Stimulated activated CD8-positive, alpha-beta memory T cell treated with anti-CD3 and anti-CD28 coated beads, Interleukin-7, amount 100 ng/mL, for 1 hour (primary cell): ENCODE results near the gene CYP4X1.
"Not testable (repeated sequence)": the region's sequence is repeated elsewhere in the genome, so short reads cannot be mapped to it uniquely, and the experiment has no call there.

ENCODE experiments used
- DNase-seq, 2 donors: peaks; one replicate each; pipeline ENCODE4 v3.0.0-alpha.2; 2020; ENCODE audit warnings: low read depth in 2 of 2

CYP4X1 gene

DNA sequence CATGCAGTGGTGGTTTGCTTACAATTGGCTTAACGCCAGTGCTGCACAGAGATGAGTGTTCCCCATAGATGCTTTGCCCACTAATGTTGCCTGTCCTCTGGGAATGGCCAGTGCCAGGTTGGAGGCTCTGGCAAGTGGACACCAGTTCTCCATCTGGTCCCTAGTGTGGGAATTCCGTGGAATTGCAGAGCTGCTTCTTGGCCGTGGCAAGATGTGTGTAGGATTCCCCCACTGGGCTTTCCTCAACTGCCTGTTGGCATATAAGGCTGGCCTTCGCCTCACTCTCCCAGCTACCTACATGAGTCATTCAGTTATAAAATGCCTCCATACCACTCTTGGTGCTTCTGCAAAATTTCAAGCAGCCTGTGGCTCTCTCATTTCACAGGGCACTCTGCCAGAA, 45.6 kb downstream of the CYP4X1 start:
- not testable (repeated sequence) for DNase-seq

- not testable (repeated sequence) for DNase-seq
Measured at GRCh38 chr1:47069509-47069908, 46.0 kb downstream of the CYP4X1 start.

- DNase-seq = not testable (repeated sequence)
Measured at GRCh38 chr1:47089356-47089755, 65.9 kb downstream of the CYP4X1 start.

- DNase-seq = not testable (repeated sequence)
Measured at GRCh38 chr1:47091476-47091875, 68.0 kb downstream of the CYP4X1 start.
